Measurements from ENCODE around the gene RIGI.

DNA sequence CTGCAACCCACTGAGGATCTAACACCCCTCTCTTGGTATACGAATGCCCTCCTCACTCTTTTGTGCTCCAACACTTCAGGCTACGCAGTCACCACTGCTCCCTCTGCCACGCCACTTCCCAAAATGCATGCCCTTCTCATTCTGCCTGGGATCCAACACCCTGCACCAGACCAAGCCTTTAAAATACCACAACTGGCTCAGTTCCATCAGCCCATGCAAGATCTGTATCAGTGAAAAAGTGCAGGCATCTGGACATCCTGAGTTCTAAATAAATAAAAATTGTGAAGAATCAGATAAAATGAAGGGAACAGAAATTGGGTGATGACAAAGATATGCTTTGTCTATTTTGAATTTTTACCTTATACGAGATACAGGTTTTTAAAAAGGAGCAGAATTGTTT is 44.3 kb upstream of the RIGI start:
- TF ChIP-seq, protein P1, sequence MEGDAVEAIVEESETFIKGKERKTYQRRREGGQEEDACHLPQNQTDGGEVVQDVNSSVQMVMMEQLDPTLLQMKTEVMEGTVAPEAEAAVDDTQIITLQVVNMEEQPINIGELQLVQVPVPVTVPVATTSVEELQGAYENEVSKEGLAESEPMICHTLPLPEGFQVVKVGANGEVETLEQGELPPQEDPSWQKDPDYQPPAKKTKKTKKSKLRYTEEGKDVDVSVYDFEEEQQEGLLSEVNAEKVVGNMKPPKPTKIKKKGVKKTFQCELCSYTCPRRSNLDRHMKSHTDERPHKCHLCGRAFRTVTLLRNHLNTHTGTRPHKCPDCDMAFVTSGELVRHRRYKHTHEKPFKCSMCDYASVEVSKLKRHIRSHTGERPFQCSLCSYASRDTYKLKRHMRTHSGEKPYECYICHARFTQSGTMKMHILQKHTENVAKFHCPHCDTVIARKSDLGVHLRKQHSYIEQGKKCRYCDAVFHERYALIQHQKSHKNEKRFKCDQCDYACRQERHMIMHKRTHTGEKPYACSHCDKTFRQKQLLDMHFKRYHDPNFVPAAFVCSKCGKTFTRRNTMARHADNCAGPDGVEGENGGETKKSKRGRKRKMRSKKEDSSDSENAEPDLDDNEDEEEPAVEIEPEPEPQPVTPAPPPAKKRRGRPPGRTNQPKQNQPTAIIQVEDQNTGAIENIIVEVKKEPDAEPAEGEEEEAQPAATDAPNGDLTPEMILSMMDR (IDR thresholded peaks at IDR 0.05): no peak
- TF ChIP-seq POLR2A (IDR thresholded peaks at IDR 0.05) (no peak), POLR2AphosphoS5 (IDR thresholded peaks at IDR 0.05) (no peak), EP300 (IDR thresholded peaks at IDR 0.05; ENCODE audit: low read depth) (no peak)

Data from transverse colon (tissue), 4 donors.